ENCODE results near the gene ENHO.

Gene ENHO

DNA sequence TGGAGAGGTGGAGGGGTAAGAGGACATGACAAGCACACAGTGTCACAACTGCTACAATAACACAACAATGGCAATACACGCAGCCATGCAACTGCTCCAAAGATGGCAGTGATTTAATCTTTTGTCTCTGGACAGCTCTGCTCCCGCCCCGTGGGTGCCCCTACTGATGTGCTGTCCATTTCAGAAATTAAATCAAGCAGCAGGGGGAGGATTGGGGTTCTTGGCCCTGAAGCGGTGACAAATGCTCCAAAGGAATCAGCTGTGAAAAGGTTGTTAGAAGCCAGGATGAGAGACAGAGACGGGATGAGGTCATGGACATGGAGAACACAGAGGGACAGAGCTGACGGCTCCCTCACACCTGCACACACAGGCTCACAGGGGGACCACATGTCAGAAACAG lies 44.2 kb upstream of the ENHO start:
- H3K27me3 ChIP-seq (ENCODE audit: insufficient read depth, insufficient read length): no peaks in the 10 kb centered on the region
- peaks cover 9% of the 10 kb centered on the region; the same call in 1 of the 2 replicates for H3K9me3 ChIP-seq (ENCODE audit: insufficient read depth, low read length)
- H3K36me3 ChIP-seq (ENCODE audit: insufficient read depth, insufficient read length, low read length): peaks cover 12% of the 10 kb centered on the region
- H3K4me1 ChIP-seq (ENCODE audit: insufficient read depth, insufficient read length): peaks cover 20% of the 10 kb centered on the region
- H3K9ac ChIP-seq (ENCODE audit: insufficient read length, low read depth): no peak overlapping the region
- H3K4me3 ChIP-seq (ENCODE audit: insufficient read length, low read depth): no peak overlapping the region
- TF ChIP-seq SUZ12 (IDR thresholded peaks at IDR 0.05; ENCODE audit: extremely low read depth, insufficient read depth, insufficient read length) (no peak), ZNF274 (IDR thresholded peaks at IDR 0.05; ENCODE audit: low read depth, low read length) (no peak), YY1 (IDR thresholded peaks at IDR 0.05; ENCODE audit: insufficient read depth, insufficient read length) (no peak)
- DNase-seq (ENCODE audit: low read depth, low spot score): no peak

DNA sequence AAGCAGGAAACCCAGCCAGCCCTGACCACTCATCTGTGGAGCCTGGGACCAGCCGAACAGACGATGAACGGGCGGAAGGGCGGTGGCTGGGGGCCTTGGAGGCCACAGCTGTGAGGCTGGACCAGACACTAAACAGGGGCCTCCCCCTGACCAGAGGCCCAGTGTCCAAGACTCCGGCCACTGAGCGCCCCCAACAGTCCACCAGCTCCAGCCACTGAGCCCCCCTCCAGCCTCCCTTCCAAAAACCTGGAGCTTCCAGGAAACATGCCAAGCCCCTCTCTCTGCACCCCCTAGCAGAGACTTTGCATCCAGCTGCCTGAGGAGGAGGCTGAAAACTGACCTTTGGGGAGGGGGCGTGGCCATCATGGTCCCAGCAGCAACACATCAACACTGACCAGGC lies 43.5 kb upstream of the ENHO start:
- no peak overlapping the region for H3K4me3 ChIP-seq (ENCODE audit: insufficient read length, low read depth)

DNA sequence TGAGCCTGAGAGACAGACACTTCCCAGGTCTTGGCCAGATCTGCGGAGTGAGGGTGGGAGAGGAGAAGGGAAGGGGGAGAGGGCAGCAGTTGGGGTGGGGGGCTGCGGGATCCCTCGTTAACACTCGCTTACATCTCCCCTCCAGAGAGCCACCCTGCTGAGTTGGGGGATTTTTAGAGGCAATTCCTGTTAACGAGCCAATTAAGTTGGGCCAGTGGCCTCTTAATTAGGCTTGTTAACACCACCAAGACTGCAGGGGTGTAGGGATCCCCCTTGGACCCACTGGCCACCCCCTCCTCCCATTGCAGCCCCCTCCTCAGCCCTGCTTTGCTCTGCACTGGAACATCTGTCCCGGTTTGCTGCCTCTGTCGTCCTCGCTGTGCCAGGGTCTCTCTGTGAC lies 43.1 kb upstream of the ENHO start:
- Histone ChIP-seq H3K9me3 (ENCODE audit: insufficient read depth, low read length) (peaks cover 10% of the 10 kb centered on the region; the same call in 1 of the 2 replicates), H3K4me3 (ENCODE audit: insufficient read length, low read depth) (no peak overlapping the region), H3K27me3 (ENCODE audit: insufficient read depth, insufficient read length) (no peaks in the 10 kb centered on the region), H3K4me1 (ENCODE audit: insufficient read depth, insufficient read length) (peaks cover 18% of the 10 kb centered on the region), H3K9ac (ENCODE audit: insufficient read length, low read depth) (no peak overlapping the region), H3K36me3 (ENCODE audit: insufficient read depth, insufficient read length, low read length) (peaks cover 12% of the 10 kb centered on the region)
- TF ChIP-seq YY1 (IDR thresholded peaks at IDR 0.05; ENCODE audit: insufficient read depth, insufficient read length): no peak
- no peak for TF ChIP-seq ZNF274 (IDR thresholded peaks at IDR 0.05; ENCODE audit: low read depth, low read length)
- TF ChIP-seq SUZ12 (IDR thresholded peaks at IDR 0.05; ENCODE audit: extremely low read depth, insufficient read depth, insufficient read length): no peak
- DNase-seq (ENCODE audit: low read depth, low spot score): no peak

More for the DNA sequence above, 43.5 kb upstream of the ENHO start:
- peaks cover 12% of the 10 kb centered on the region for H3K36me3 ChIP-seq (ENCODE audit: insufficient read depth, insufficient read length, low read length)
- H3K4me1 ChIP-seq (ENCODE audit: insufficient read depth, insufficient read length): peaks cover 20% of the 10 kb centered on the region
- H3K27me3 ChIP-seq (ENCODE audit: insufficient read depth, insufficient read length): no peaks in the 10 kb centered on the region
- no peak overlapping the region for H3K9ac ChIP-seq (ENCODE audit: insufficient read length, low read depth)
- TF ChIP-seq ZNF274 (IDR thresholded peaks at IDR 0.05; ENCODE audit: low read depth, low read length) (no peak), YY1 (IDR thresholded peaks at IDR 0.05; ENCODE audit: insufficient read depth, insufficient read length) (no peak), SUZ12 (IDR thresholded peaks at IDR 0.05; ENCODE audit: extremely low read depth, insufficient read depth, insufficient read length) (no peak)
- no peak for DNase-seq (ENCODE audit: low read depth, low spot score)
- H3K9me3 ChIP-seq (ENCODE audit: insufficient read depth, low read length): peaks cover 10% of the 10 kb centered on the region; the same call in 1 of the 2 replicates

DNA sequence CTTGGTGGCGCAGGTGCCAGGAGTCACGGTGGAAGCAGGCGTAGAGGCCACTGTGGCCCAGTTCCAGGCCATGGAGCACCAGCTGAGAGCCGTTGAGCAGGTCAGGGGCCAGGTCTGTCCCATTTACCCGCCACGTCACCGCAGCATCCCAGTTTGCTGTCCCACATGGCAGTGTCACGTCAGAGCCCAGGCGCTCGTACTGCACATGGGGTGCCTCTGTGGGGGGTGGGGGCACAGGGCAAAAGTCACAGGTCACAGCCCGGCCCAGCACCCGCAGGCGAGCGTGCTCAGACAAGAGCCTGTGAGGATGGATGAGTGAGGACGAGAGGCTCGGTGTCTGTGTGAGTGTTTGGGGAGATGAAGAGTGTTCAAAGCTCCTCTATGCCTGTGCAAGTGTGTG lies 41.8 kb upstream of the ENHO start:
- DNase-seq (ENCODE audit: low read depth, low spot score): no peak
- Histone ChIP-seq H3K4me3 (ENCODE audit: insufficient read length, low read depth) (no peak overlapping the region), H3K4me1 (ENCODE audit: insufficient read depth, insufficient read length) (peaks cover 22% of the 10 kb centered on the region), H3K9me3 (ENCODE audit: insufficient read depth, low read length) (peaks cover 10% of the 10 kb centered on the region; the same call in 1 of the 2 replicates), H3K36me3 (ENCODE audit: insufficient read depth, insufficient read length, low read length) (peaks cover 12% of the 10 kb centered on the region), H3K9ac (ENCODE audit: insufficient read length, low read depth) (no peak overlapping the region), H3K27me3 (ENCODE audit: insufficient read depth, insufficient read length) (no peaks in the 10 kb centered on the region)
- TF ChIP-seq ZNF274 (IDR thresholded peaks at IDR 0.05; ENCODE audit: low read depth, low read length) (no peak), YY1 (IDR thresholded peaks at IDR 0.05; ENCODE audit: insufficient read depth, insufficient read length) (no peak), SUZ12 (IDR thresholded peaks at IDR 0.05; ENCODE audit: extremely low read depth, insufficient read depth, insufficient read length) (no peak)

DNA sequence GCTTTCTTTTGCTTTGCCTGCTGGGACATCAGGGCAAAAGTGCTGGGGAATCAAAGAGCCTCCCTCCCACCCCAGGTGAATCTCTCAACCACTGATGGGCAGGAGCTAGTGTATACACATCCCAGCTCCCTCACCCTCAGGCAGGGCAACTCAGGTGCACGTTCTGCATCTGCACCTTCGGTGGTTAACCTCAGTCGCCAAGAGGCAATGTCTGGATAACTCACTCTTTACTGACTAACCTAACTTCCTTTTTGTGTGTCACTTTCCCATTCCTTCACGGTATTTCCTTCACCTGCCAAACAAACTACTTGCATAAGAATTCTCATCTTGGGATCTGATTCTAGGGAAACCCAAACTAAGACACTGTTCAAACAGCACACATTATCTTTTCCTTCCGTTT lies 40.5 kb upstream of the ENHO start:
- Histone ChIP-seq H3K4me1 (ENCODE audit: insufficient read depth, insufficient read length) (peaks cover 24% of the 10 kb centered on the region), H3K36me3 (ENCODE audit: insufficient read depth, insufficient read length, low read length) (peaks cover 12% of the 10 kb centered on the region), H3K27me3 (ENCODE audit: insufficient read depth, insufficient read length) (no peaks in the 10 kb centered on the region), H3K4me3 (ENCODE audit: insufficient read length, low read depth) (no peak overlapping the region), H3K9me3 (ENCODE audit: insufficient read depth, low read length) (peaks cover 10% of the 10 kb centered on the region; the same call in 1 of the 2 replicates), H3K9ac (ENCODE audit: insufficient read length, low read depth) (no peak overlapping the region)
- TF ChIP-seq SUZ12 (IDR thresholded peaks at IDR 0.05; ENCODE audit: extremely low read depth, insufficient read depth, insufficient read length) (no peak), ZNF274 (IDR thresholded peaks at IDR 0.05; ENCODE audit: low read depth, low read length) (no peak), YY1 (IDR thresholded peaks at IDR 0.05; ENCODE audit: insufficient read depth, insufficient read length) (no peak)
- no peak for DNase-seq (ENCODE audit: low read depth, low spot score)

DNA sequence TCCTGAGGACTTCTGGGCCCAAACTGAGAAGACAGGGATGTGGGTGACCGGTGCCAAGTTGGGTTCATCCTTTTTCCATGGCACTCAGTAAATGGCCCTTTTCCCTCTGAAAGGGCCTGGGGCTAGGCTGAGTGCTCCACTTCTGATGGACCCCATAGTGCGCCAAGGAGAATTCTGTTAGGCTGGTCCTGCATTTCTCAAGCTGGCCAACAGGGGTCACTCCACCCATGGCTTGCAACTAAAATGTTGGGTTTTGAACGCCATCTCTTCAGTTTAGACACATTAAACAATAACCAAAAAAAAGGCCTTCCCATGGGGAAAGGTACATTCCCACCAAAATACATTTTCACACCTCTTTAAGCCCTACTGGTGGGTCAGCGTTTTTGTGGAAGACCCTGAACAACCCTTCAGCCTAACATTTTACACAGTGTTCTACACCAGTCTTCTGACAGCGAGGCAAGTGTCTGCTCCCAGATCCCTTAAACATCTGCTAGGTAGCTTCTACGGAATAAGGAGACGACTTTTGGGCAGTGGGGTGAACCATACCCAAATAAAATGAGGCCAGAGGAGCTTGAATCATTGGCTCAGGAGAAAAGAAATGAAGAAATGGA lies 39.5 kb upstream of the ENHO start:
- peaks cover 24% of the 10 kb centered on the region for H3K4me1 ChIP-seq (ENCODE audit: insufficient read depth, insufficient read length)
- H3K27me3 ChIP-seq (ENCODE audit: insufficient read depth, insufficient read length): no peaks in the 10 kb centered on the region
- H3K9ac ChIP-seq (ENCODE audit: insufficient read length, low read depth): no peak overlapping the region
- peaks cover 10% of the 10 kb centered on the region; the same call in 1 of the 2 replicates for H3K9me3 ChIP-seq (ENCODE audit: insufficient read depth, low read length)
- TF ChIP-seq YY1 (IDR thresholded peaks at IDR 0.05; ENCODE audit: insufficient read depth, insufficient read length) (no peak), ZNF274 (IDR thresholded peaks at IDR 0.05; ENCODE audit: low read depth, low read length) (no peak), SUZ12 (IDR thresholded peaks at IDR 0.05; ENCODE audit: extremely low read depth, insufficient read depth, insufficient read length) (no peak)
- DNase-seq (ENCODE audit: low read depth, low spot score): no peak
- peaks cover 12% of the 10 kb centered on the region for H3K36me3 ChIP-seq (ENCODE audit: insufficient read depth, insufficient read length, low read length)
- H3K4me3 ChIP-seq (ENCODE audit: insufficient read length, low read depth): no peak overlapping the region

DNA sequence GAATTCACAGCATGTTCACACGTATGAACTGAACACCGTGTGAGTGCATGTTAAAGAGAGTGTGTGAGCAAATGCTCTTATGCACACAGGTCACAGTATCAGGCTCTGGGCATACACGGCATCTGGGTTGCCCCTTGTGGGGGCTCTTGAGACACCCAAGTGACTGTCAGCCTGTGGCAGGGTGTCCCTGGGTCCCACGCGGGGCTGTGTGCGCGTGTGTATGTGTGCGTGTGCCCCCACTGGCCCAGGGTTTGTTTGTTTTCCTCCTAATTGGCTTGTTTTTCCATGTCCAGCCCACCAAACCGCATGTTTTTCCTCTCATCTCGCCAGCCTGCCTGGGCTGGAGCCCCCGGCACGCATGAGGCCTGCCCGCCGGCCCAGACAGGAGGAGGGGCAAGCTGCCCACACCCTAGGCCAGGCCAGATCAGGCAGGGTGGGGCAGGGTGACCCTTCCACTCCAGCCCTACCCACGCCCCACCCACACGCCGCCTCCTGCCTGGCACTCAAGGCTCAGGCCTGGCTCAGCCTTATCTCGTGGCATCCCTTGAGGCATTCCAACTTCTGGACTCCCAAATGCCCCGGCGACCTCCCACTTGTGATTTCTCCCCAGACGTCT lies 37.9 kb upstream of the ENHO start:
- TF ChIP-seq YY1 (IDR thresholded peaks at IDR 0.05; ENCODE audit: insufficient read depth, insufficient read length) (no peak), ZNF274 (IDR thresholded peaks at IDR 0.05; ENCODE audit: low read depth, low read length) (no peak), SUZ12 (IDR thresholded peaks at IDR 0.05; ENCODE audit: extremely low read depth, insufficient read depth, insufficient read length) (no peak)
- no peak for DNase-seq (ENCODE audit: low read depth, low spot score)
- peaks cover 10% of the 10 kb centered on the region; the same call in 1 of the 2 replicates for H3K9me3 ChIP-seq (ENCODE audit: insufficient read depth, low read length)
- H3K4me3 ChIP-seq (ENCODE audit: insufficient read length, low read depth): no peak overlapping the region
- peaks cover 16% of the 10 kb centered on the region for H3K4me1 ChIP-seq (ENCODE audit: insufficient read depth, insufficient read length)
- H3K9ac ChIP-seq (ENCODE audit: insufficient read length, low read depth): no peak overlapping the region
- H3K27me3 ChIP-seq (ENCODE audit: insufficient read depth, insufficient read length): no peaks in the 10 kb centered on the region
- H3K36me3 ChIP-seq (ENCODE audit: insufficient read depth, insufficient read length, low read length): peaks cover 14% of the 10 kb centered on the region
